ENCODE data around the gene STIM1. TPM values are rescaled to one million over a fixed set of nuclear protein-coding genes. Genes with fewer than 3 reads are reported as not detected.

STIM1 gene
- total RNA-seq, 1 experiment from 2014 or later = 18.0 TPM

DNA sequence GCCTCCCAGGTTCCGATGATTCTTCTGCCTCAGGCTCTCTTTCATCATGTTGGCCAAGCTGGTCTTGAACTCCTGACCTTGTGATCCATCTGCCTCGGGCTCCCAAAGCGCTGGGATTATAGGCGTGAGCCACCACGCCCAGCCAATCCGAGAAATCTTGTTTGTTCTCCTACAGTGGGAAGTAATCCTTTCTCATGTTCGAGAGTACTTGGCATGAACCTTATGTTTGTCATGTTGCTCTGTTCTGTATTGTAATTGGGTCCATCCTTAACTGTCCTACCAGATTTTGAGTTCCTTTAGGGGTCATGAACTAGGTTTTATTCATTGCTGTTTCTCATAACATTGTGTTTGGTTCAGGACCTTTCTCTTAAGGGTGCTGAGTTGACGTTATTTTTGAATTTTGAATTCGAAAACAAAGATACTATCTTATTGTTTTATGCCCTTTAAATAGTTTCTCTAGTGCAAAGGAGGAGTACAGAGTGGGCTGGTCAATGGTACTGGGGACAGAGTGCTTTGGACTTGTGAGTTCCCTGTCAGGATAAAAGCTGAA lies 125.7 kb downstream of the STIM1 start (continued):
- TF ChIP-seq, protein P1, sequence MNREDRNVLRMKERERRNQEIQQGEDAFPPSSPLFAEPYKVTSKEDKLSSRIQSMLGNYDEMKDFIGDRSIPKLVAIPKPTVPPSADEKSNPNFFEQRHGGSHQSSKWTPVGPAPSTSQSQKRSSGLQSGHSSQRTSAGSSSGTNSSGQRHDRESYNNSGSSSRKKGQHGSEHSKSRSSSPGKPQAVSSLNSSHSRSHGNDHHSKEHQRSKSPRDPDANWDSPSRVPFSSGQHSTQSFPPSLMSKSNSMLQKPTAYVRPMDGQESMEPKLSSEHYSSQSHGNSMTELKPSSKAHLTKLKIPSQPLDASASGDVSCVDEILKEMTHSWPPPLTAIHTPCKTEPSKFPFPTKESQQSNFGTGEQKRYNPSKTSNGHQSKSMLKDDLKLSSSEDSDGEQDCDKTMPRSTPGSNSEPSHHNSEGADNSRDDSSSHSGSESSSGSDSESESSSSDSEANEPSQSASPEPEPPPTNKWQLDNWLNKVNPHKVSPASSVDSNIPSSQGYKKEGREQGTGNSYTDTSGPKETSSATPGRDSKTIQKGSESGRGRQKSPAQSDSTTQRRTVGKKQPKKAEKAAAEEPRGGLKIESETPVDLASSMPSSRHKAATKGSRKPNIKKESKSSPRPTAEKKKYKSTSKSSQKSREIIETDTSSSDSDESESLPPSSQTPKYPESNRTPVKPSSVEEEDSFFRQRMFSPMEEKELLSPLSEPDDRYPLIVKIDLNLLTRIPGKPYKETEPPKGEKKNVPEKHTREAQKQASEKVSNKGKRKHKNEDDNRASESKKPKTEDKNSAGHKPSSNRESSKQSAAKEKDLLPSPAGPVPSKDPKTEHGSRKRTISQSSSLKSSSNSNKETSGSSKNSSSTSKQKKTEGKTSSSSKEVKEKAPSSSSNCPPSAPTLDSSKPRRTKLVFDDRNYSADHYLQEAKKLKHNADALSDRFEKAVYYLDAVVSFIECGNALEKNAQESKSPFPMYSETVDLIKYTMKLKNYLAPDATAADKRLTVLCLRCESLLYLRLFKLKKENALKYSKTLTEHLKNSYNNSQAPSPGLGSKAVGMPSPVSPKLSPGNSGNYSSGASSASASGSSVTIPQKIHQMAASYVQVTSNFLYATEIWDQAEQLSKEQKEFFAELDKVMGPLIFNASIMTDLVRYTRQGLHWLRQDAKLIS (CRISPR knock-in tag; IDR thresholded peaks at IDR 0.05; ENCODE audit: borderline replicate concordance) = no peak
- TF ChIP-seq, protein P2, sequence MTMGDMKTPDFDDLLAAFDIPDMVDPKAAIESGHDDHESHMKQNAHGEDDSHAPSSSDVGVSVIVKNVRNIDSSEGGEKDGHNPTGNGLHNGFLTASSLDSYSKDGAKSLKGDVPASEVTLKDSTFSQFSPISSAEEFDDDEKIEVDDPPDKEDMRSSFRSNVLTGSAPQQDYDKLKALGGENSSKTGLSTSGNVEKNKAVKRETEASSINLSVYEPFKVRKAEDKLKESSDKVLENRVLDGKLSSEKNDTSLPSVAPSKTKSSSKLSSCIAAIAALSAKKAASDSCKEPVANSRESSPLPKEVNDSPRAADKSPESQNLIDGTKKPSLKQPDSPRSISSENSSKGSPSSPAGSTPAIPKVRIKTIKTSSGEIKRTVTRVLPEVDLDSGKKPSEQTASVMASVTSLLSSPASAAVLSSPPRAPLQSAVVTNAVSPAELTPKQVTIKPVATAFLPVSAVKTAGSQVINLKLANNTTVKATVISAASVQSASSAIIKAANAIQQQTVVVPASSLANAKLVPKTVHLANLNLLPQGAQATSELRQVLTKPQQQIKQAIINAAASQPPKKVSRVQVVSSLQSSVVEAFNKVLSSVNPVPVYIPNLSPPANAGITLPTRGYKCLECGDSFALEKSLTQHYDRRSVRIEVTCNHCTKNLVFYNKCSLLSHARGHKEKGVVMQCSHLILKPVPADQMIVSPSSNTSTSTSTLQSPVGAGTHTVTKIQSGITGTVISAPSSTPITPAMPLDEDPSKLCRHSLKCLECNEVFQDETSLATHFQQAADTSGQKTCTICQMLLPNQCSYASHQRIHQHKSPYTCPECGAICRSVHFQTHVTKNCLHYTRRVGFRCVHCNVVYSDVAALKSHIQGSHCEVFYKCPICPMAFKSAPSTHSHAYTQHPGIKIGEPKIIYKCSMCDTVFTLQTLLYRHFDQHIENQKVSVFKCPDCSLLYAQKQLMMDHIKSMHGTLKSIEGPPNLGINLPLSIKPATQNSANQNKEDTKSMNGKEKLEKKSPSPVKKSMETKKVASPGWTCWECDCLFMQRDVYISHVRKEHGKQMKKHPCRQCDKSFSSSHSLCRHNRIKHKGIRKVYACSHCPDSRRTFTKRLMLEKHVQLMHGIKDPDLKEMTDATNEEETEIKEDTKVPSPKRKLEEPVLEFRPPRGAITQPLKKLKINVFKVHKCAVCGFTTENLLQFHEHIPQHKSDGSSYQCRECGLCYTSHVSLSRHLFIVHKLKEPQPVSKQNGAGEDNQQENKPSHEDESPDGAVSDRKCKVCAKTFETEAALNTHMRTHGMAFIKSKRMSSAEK (CRISPR knock-in tag; IDR thresholded peaks at IDR 0.05; ENCODE audit: borderline replicate concordance) = no peak
- no peak for TF ChIP-seq GABPB1 (CRISPR knock-in tag; IDR thresholded peaks at IDR 0.05)
- TF ChIP-seq, protein P3, sequence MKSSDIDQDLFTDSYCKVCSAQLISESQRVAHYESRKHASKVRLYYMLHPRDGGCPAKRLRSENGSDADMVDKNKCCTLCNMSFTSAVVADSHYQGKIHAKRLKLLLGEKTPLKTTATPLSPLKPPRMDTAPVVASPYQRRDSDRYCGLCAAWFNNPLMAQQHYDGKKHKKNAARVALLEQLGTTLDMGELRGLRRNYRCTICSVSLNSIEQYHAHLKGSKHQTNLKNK (CRISPR knock-in tag; IDR thresholded peaks at IDR 0.05) = no peak
- TF ChIP-seq SOX15 (CRISPR knock-in tag; IDR thresholded peaks at IDR 0.05) = no peak
- TF ChIP-seq ZNF671 (CRISPR knock-in tag; IDR thresholded peaks at IDR 0.05) = no peak
- no peak for TF ChIP-seq SP1 (CRISPR knock-in tag; conservative IDR thresholded peaks at IDR 0.05)
- TF ChIP-seq NR2C2 (CRISPR knock-in tag; IDR thresholded peaks at IDR 0.05) = no peak
- TF ChIP-seq MYBL2 (CRISPR knock-in tag; IDR thresholded peaks at IDR 0.05) = no peak
- TF ChIP-seq PRRX2 (CRISPR knock-in tag; IDR thresholded peaks at IDR 0.05) = no peak
- TF ChIP-seq, protein P4, sequence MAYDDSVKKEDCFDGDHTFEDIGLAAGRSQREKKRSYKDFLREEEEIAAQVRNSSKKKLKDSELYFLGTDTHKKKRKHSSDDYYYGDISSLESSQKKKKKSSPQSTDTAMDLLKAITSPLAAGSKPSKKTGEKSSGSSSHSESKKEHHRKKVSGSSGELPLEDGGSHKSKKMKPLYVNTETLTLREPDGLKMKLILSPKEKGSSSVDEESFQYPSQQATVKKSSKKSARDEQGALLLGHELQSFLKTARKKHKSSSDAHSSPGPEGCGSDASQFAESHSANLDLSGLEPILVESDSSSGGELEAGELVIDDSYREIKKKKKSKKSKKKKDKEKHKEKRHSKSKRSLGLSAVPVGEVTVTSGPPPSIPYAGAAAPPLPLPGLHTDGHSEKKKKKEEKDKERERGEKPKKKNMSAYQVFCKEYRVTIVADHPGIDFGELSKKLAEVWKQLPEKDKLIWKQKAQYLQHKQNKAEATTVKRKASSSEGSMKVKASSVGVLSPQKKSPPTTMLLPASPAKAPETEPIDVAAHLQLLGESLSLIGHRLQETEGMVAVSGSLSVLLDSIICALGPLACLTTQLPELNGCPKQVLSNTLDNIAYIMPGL (CRISPR knock-in tag; IDR thresholded peaks at IDR 0.05) = no peak

DNA sequence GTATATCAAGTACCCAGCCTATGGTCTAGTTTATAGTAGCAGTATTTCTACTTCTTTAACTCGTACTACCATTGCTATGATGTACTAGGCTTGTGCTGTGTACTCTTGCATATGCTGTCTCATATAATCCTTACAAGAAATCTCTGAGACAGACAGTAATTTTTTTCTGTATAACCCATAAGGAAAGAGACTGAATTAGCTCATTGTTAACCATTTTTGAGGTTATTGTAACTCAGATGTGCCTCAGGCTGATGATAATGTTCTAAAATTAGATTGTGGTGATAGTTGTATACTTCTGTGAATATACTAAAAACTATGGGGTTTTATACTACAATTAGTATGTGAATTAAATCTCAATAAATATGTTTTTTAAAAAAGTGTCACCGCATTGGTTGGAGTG lies 127.0 kb downstream of the STIM1 start:
- Mint-ChIP-seq H3K36me3 (no peaks in the 10 kb centered on the region), H3K9me3 (no peaks in the 10 kb centered on the region), H3K4me3 (no peak overlapping the region), H3K27ac (no peak overlapping the region), H3K4me1 (no peaks in the 10 kb centered on the region), H3K27me3 (ENCODE audit: low read depth) (no peaks in the 10 kb centered on the region)
- CTCF ChIA-PET = interaction anchor here (1.8 kb wide), 1 partner anchor 91 kb away, joined by 3 read pairs; no protein-coding TSS in a partner anchor
- POLR2A ChIA-PET = no interaction called here
- ATAC-seq (no peak), DNase-seq (ENCODE audit: low spot score) (no peak)
- TF ChIP-seq GTF2I (CRISPR knock-in tag; conservative IDR thresholded peaks at IDR 0.05) (no peak), ATF2 (CRISPR knock-in tag; IDR thresholded peaks at IDR 0.05; ENCODE audit: borderline replicate concordance, low read depth) (no peak), MYBL2 (CRISPR knock-in tag; IDR thresholded peaks at IDR 0.05) (no peak), ZNF232 (CRISPR knock-in tag; IDR thresholded peaks at IDR 0.05) (no peak), SP1 (CRISPR knock-in tag; conservative IDR thresholded peaks at IDR 0.05) (no peak), PRRX2 (CRISPR knock-in tag; IDR thresholded peaks at IDR 0.05) (no peak), NFE2L1 (CRISPR knock-in tag; IDR thresholded peaks at IDR 0.05) (no peak), ARID4B (CRISPR knock-in tag; IDR thresholded peaks at IDR 0.05; ENCODE audit: borderline replicate concordance) (no peak)
- TF ChIP-seq, protein P5, sequence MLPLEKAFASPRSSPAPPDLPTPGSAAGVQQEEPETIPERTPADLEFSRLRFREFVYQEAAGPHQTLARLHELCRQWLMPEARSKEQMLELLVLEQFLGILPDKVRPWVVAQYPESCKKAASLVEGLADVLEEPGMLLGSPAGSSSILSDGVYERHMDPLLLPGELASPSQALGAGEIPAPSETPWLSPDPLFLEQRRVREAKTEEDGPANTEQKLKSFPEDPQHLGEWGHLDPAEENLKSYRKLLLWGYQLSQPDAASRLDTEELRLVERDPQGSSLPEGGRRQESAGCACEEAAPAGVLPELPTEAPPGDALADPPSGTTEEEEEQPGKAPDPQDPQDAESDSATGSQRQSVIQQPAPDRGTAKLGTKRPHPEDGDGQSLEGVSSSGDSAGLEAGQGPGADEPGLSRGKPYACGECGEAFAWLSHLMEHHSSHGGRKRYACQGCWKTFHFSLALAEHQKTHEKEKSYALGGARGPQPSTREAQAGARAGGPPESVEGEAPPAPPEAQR (CRISPR knock-in tag; IDR thresholded peaks at IDR 0.05) = no peak

Data from WTC11 (cell line).